Measurements from ENCODE around the gene AXIN1.

AXIN1 gene

DNA sequence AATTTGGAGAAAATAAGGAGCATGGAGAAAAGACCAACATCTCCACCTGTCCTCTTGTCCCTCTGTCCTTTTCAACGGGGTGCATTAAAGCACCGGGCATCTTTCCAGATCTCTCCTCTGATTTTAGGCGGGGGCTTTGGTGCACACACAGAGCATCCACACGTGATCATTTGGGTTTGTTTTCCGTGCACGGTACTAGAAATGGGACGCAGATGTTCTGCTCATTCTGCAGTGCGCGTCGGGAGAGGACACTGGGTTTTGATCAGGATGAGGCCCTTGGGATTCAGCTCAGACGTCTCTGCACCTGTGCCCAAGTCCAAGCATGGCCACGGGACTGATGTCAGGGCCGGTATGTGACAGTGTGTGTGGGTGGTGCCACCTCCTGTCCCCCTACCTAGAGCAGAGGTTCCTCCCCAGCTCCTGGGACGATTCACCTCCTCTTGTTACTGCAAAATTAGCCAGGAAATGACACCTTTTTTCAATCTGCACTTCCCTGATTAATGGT lies 37.7 kb downstream of the AXIN1 start:
- no peaks in the 10 kb centered on the region for H3K9me3 ChIP-seq (replicated peaks; ENCODE audit: low read length)
- H3K4me1 ChIP-seq (ENCODE audit: control insufficient read depth, insufficient read depth, low read length): no peaks in the 10 kb centered on the region
- no peak overlapping the region for H3K4me2 ChIP-seq (ENCODE audit: low read length)
- H3K27me3 ChIP-seq (ENCODE audit: control insufficient read depth, insufficient read depth, low read length): no peaks in the 10 kb centered on the region
- H3K9ac ChIP-seq (ENCODE audit: low read depth, low read length): no peak overlapping the region
- peaks cover 35% of the 10 kb centered on the region for H3K36me3 ChIP-seq (ENCODE audit: insufficient read depth, low read length)
- H3K4me3 ChIP-seq (ENCODE audit: low read length): no peak overlapping the region

DNA sequence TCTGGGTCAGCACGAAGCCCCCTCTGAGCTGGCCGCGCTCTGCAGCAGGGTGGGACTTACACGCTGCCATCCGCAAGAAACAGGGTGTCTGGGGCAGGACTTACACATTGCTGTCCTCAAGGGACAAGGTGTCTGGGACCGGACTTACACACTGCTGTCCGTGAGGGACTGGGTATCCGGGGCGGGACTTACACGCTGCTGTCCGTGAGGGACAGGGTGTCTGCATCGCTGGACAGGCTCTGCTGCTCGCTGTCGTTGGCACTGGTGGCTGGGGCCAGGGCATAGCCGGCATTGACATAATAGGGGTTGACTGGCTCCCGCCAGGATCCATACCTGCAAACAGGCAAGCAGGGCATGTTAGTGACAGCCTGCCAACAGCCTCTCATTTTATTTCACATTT lies 38.2 kb downstream of the AXIN1 start:
- Histone ChIP-seq H3K36me3 (ENCODE audit: insufficient read depth, low read length) (peaks cover 40% of the 10 kb centered on the region), H3K4me2 (ENCODE audit: low read length) (no peak overlapping the region), H3K9me3 (replicated peaks; ENCODE audit: low read length) (no peaks in the 10 kb centered on the region), H3K9ac (ENCODE audit: low read depth, low read length) (no peak overlapping the region), H3K27me3 (ENCODE audit: control insufficient read depth, insufficient read depth, low read length) (no peaks in the 10 kb centered on the region), H3K4me3 (ENCODE audit: low read length) (no peak overlapping the region), H3K4me1 (ENCODE audit: control insufficient read depth, insufficient read depth, low read length) (no peaks in the 10 kb centered on the region)

DNA sequence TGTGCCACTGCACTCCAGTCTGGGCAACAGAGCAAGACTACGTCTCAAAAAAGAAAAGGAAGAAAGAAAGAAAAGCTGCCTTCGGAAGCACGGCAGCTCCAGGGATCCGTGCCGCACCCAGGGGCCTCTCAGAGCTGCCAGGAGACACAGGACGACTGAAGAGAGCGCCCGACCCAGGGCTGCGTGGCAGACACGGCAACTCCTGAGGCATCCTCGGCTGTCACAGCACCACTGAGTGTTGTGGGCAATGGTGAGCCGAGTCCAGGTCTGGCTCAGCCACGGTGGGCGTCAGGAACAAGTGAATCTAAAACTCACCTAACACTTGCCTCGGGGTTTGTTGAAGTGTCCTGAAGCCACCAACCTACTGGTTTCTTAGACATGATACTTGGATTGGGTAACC lies 40.8 kb downstream of the AXIN1 start:
- Histone ChIP-seq H3K4me1 (ENCODE audit: control insufficient read depth, insufficient read depth, low read length) (no peaks in the 10 kb centered on the region), H3K36me3 (ENCODE audit: insufficient read depth, low read length) (peaks cover 43% of the 10 kb centered on the region), H3K9ac (ENCODE audit: low read depth, low read length) (no peak overlapping the region)

DNA sequence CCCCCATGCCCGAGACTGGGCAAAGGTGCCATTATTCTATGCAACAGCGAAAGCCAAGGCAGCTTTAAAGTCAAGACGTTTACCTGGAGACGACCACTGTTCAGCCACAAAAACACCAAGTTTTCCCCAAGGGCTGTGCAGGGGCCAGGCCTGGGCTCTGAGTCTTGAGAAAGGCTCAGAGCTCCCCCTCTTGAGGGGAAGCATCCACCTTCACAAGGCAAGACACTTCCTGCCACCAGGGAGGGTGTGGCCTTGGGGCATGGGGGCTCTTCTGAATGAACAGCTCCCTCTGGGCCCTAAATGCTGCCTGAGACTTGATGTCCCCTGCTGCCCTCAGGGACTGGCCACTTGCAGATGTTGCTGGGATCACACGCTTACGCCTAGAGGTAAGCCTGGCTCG lies 43.0 kb downstream of the AXIN1 start:
- Histone ChIP-seq H3K9ac (ENCODE audit: low read depth, low read length) (no peak overlapping the region), H3K36me3 (ENCODE audit: insufficient read depth, low read length) (peaks cover 48% of the 10 kb centered on the region)

More for the DNA sequence above, 40.8 kb downstream of the AXIN1 start:
- Histone ChIP-seq H3K27me3 (ENCODE audit: control insufficient read depth, insufficient read depth, low read length) (no peaks in the 10 kb centered on the region), H3K4me3 (ENCODE audit: low read length) (no peak overlapping the region), H3K4me2 (ENCODE audit: low read length) (no peak overlapping the region), H3K9me3 (replicated peaks; ENCODE audit: low read length) (no peaks in the 10 kb centered on the region)

DNA sequence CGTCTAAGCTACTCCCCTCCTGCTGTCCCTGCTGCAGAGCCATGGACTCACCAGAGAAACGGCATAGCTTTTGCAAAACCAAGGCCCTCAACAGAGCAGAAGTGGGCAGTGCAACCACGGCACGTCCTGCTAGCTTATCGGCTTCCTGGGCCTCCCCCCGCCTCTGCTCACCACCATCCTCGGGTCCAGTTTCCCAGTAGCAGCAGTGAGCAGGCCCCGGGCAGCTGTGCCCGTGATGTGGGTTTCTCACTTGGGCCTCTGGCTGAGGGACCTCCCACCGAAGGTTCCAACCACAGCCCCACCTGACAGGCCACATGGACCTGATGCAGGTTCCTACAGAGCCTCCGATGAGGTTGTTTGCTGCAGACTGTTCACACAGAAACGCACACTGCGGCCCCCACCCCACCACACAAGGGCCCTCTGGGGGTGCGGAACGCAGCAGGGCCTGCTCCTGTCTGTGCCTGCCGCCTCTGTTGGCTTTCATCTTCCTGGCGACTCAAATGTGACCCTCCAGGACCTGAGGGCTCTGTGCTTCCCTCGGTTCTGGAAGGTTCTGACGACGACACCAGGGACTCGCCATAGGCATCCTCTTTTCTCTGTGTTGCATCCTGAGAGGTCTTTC lies 44.7 kb downstream of the AXIN1 start:
- H3K9ac ChIP-seq (ENCODE audit: low read depth, low read length): no peak overlapping the region
- H3K27me3 ChIP-seq (ENCODE audit: control insufficient read depth, insufficient read depth, low read length): no peaks in the 10 kb centered on the region
- no peak overlapping the region for H3K4me2 ChIP-seq (ENCODE audit: low read length)

More for the DNA sequence above, 43.0 kb downstream of the AXIN1 start:
- no peaks in the 10 kb centered on the region for H3K27me3 ChIP-seq (ENCODE audit: control insufficient read depth, insufficient read depth, low read length)
- H3K4me1 ChIP-seq (ENCODE audit: control insufficient read depth, insufficient read depth, low read length): no peaks in the 10 kb centered on the region
- H3K9me3 ChIP-seq (replicated peaks; ENCODE audit: low read length): no peaks in the 10 kb centered on the region
- H3K4me3 ChIP-seq (ENCODE audit: low read length): no peak overlapping the region
- H3K4me2 ChIP-seq (ENCODE audit: low read length): no peak overlapping the region

DNA sequence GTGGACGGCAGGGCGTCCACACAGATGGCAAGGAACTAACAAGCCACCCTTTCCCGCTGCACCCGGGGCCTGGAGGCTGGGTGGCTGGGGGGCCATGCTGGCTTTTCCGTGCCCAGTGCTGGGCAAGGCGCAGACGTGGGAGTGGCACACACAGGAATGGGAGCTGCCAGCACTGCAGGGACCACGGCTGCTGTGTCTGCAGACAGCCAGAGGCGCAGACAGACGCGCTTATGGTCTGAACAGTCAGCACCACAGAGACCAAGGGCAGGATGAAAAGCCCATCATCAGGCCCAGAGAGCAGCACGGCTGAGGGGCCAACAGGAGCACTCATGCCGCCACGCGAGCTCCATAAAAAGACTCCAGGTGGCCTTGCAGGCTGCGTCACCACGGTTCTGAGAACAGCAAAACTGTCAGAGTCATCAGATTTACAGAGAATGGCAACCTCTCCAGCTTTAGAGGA lies 45.6 kb downstream of the AXIN1 start:
- H3K9me3 ChIP-seq (replicated peaks; ENCODE audit: low read length): no peaks in the 10 kb centered on the region
- no peak overlapping the region for H3K4me2 ChIP-seq (ENCODE audit: low read length)
- H3K36me3 ChIP-seq (ENCODE audit: insufficient read depth, low read length): peaks cover 27% of the 10 kb centered on the region
- no peak overlapping the region for H3K4me3 ChIP-seq (ENCODE audit: low read length)
- no peaks in the 10 kb centered on the region for H3K4me1 ChIP-seq (ENCODE audit: control insufficient read depth, insufficient read depth, low read length)
- H3K9ac ChIP-seq (ENCODE audit: low read depth, low read length): no peak overlapping the region
- H3K27me3 ChIP-seq (ENCODE audit: control insufficient read depth, insufficient read depth, low read length): no peaks in the 10 kb centered on the region

More for the DNA sequence above, 44.7 kb downstream of the AXIN1 start:
- Histone ChIP-seq H3K4me1 (ENCODE audit: control insufficient read depth, insufficient read depth, low read length) (no peaks in the 10 kb centered on the region), H3K9me3 (replicated peaks; ENCODE audit: low read length) (no peaks in the 10 kb centered on the region), H3K36me3 (ENCODE audit: insufficient read depth, low read length) (peaks cover 35% of the 10 kb centered on the region), H3K4me3 (ENCODE audit: low read length) (no peak overlapping the region)

DNA sequence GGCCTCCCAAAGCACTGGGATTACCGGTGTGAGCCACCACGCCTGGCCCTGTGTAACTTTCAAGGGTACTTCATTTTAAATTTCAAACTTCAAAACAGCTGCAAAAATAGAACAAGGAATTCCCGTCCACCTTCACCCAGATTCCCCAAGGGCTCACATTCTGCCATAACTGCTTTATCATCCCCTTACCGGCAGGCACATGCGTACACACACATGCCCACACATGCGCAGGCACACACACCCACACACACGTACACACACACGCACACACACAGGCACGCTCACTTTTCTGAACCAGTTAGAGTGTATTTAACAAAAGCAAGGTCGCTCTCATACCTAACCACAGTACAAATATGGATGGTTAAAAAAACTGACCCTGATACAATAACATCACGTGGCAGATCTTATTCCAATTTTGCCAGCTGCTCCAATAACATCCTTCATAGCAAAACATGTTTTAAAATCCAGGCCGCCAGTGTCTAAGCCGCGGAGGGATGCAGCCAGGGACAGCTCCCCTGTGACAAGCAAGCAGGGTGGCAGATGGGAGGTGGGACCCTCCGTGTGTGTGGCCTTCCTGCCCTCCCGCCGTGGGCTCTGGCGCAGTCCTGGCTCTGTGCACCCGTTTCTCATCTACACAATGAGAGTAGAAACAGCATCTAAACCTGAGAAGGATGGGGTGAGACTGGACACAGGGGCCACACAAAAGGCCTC lies 46.5 kb downstream of the AXIN1 start:
- Histone ChIP-seq H3K4me1 (ENCODE audit: control insufficient read depth, insufficient read depth, low read length) (no peaks in the 10 kb centered on the region), H3K9ac (ENCODE audit: low read depth, low read length) (no peak overlapping the region), H3K27me3 (ENCODE audit: control insufficient read depth, insufficient read depth, low read length) (no peaks in the 10 kb centered on the region), H3K9me3 (replicated peaks; ENCODE audit: low read length) (no peaks in the 10 kb centered on the region), H3K4me2 (ENCODE audit: low read length) (no peak overlapping the region), H3K36me3 (ENCODE audit: insufficient read depth, low read length) (peaks cover 23% of the 10 kb centered on the region), H3K4me3 (ENCODE audit: low read length) (no peak overlapping the region)

DNA sequence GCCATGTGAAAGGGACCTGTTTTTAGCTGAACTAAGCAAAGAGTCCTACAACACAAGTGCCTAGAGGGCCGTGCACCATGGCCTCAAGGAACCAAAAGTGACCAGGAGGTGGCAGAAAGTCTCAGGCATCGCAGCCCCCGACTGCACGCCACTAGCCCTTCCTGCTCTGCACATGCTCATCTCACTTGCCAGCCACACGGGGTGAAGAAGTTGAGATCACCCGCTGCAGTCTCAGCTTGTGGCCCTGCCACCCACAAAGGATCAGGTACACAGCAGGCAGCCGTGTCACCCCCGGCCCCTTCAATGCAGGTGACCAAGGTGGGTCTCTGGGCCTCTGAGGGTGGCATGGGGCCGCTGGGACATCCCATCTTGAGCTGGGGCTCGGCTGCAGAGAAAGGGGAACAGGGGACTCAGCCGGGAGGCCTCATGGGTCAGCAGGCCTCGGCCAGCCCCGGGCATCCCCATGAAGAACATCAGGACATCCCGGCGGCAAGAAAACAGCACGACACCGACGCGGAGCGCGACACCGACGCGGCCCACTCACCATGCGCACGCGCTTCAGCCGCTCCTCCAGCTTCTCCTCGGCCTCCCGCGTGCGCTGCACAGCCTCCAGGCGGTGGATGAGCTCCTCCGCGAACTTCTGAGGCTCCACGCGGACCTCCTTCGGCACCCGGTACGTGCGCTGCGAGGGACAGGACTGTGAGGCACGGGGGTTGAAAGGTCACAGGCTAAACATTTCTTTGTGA lies 48.6 kb downstream of the AXIN1 start:
- Histone ChIP-seq H3K9ac (ENCODE audit: low read depth, low read length) (no peak overlapping the region), H3K4me1 (ENCODE audit: control insufficient read depth, insufficient read depth, low read length) (no peaks in the 10 kb centered on the region), H3K4me3 (ENCODE audit: low read length) (no peak overlapping the region), H3K27me3 (ENCODE audit: control insufficient read depth, insufficient read depth, low read length) (no peaks in the 10 kb centered on the region), H3K4me2 (ENCODE audit: low read length) (no peak overlapping the region), H3K36me3 (ENCODE audit: insufficient read depth, low read length) (peaks cover 17% of the 10 kb centered on the region), H3K9me3 (replicated peaks; ENCODE audit: low read length) (no peaks in the 10 kb centered on the region)

DNA sequence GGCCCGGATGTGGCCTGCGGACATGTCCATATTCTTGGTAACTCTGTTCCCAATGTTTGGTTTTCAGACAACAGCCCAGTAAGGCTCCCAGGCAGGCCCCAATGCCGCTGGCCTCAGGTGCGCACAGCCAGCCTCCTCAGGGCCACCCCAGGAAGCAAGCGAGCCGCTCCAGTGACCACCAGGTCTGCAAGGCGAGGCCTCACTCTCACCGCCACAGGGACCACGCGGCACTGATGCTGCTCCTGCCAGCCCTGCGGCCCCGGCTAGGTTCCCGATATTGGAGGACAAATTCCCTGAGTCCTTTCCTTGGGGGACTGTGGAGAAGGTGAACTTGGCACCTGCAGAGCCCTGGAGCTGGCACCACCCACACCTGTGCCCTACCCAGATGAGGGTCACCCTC lies 50.6 kb downstream of the AXIN1 start:
- Histone ChIP-seq H3K36me3 (ENCODE audit: insufficient read depth, low read length) (peaks cover 12% of the 10 kb centered on the region), H3K4me1 (ENCODE audit: control insufficient read depth, insufficient read depth, low read length) (no peaks in the 10 kb centered on the region)

DNA sequence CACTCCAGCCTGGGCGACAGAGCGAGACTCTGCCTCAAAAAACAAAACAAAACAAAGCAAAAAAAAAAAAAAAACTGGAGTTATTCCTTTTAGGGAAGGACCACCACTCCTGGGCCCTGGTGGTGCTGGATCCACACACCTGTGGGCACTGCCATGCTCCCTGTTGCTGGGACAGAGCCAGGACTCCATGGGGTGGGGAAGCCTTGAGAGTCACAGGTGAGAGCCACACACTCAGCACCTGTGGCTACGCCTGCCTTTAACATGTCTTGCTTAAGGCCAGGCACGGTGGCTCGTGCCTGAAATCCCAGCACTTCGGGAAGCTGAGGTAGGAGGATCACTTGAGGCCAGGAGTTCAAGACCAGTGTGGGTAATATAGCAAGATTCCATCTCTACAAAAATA lies 51.3 kb downstream of the AXIN1 start:
- Histone ChIP-seq H3K4me3 (ENCODE audit: low read length) (no peak overlapping the region), H3K9me3 (replicated peaks; ENCODE audit: low read length) (no peaks in the 10 kb centered on the region), H3K4me1 (ENCODE audit: control insufficient read depth, insufficient read depth, low read length) (no peaks in the 10 kb centered on the region), H3K9ac (ENCODE audit: low read depth, low read length) (no peak overlapping the region), H3K4me2 (ENCODE audit: low read length) (no peak overlapping the region), H3K36me3 (ENCODE audit: insufficient read depth, low read length) (peaks cover 16% of the 10 kb centered on the region), H3K27me3 (ENCODE audit: control insufficient read depth, insufficient read depth, low read length) (no peaks in the 10 kb centered on the region)

More for the DNA sequence above, 50.6 kb downstream of the AXIN1 start:
- no peaks in the 10 kb centered on the region for H3K9me3 ChIP-seq (replicated peaks; ENCODE audit: low read length)
- no peak overlapping the region for H3K9ac ChIP-seq (ENCODE audit: low read depth, low read length)
- no peak overlapping the region for H3K4me3 ChIP-seq (ENCODE audit: low read length)
- no peaks in the 10 kb centered on the region for H3K27me3 ChIP-seq (ENCODE audit: control insufficient read depth, insufficient read depth, low read length)
- H3K4me2 ChIP-seq (ENCODE audit: low read length): no peak overlapping the region

DNA sequence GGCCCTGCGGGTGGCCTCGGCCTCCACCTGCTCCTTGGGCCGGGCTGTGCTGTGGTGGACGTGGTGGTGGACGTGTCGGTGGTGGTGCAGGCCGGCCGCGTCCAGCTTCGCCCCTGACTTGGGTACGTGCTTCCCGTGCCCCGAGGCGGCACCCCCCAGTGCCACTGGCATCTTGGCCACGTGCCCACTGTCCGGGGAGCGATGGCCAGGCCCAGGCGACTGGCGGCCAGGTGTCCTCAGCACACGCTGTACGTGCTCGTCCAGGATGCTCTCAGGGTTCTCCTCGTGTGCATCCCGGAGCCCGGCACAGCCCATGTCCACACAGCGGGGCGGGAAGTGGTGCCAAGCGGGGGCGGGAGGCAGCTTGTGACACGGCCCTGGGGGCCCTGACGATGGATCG lies 54.7 kb downstream of the AXIN1 start:
- Histone ChIP-seq H3K9me3 (replicated peaks; ENCODE audit: low read length) (no peaks in the 10 kb centered on the region), H3K27me3 (ENCODE audit: control insufficient read depth, insufficient read depth, low read length) (no peaks in the 10 kb centered on the region), H3K4me3 (ENCODE audit: low read length) (no peak overlapping the region), H3K36me3 (ENCODE audit: insufficient read depth, low read length) (peaks cover 13% of the 10 kb centered on the region), H3K4me1 (ENCODE audit: control insufficient read depth, insufficient read depth, low read length) (no peaks in the 10 kb centered on the region), H3K9ac (ENCODE audit: low read depth, low read length) (no peak overlapping the region), H3K4me2 (ENCODE audit: low read length) (no peak overlapping the region)
